Measurements from ENCODE around the gene DUSP22.

DUSP22 gene

DNA sequence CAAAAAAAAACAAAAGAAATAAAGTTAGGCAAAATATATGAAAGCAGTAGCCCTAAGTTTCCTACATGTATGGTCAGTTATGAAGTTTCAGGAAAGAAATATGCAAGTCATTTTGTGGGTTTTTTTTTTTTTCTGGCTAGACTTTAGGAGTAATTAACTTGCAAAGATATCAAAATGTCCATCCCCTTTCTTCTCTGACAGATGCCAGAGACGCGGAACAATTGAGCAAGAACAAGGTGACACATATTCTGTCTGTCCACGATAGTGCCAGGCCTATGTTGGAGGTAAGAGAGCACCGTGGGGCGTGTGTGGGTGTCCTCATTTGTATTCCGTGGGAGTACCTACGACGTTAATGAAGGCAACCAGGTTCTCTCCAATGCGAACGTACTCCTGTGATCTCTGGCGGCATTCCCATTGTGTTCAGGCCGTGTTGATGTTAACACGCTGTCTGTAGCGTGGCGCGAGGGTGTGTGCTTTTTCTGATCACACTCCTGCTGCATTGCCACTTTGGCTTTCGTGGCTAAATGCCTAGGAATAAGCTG is 19.5 kb downstream of the DUSP22 start:
- DNase-seq: no peak

DNA sequence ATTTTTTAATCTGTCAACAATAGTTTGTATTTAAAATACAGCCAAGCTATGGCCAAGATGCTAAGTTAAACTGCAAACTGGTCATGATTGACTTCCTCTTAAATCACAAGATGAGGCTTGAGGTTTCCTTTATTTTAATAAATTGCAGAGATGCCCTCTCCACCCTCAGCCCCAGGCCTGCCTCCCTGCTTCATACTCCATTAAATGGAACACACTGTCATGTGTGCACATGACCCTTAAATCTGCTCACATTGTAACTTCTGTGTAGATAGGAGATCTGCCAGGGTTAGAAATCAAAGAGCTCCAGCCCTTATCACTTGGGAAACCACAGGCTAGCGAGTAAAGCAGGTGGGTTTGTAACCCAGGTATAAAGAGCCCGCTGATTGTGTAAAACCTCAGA is 20.8 kb downstream of the DUSP22 start:
- DNase-seq: no peak

DNA sequence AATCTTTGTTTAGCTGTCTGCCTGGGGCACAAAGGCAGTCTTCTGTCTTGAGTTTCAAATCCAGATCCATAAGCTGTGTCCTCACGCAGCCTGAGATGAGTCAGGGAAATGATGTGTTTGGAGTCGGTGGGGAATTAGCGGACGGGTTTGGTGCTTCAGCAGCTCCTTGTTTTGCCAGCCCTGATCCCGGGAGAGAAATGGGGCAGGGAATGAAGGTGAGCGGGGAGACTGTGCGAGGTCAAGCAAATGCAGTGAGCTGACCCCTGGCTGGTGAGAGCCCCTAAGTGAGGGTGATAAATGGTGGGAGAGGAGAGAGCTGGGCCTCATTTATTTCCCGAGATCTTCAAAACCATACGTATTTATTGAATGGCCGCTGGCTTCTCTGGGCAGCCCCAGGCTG is 21.6 kb downstream of the DUSP22 start:
- no peak for DNase-seq

DNA sequence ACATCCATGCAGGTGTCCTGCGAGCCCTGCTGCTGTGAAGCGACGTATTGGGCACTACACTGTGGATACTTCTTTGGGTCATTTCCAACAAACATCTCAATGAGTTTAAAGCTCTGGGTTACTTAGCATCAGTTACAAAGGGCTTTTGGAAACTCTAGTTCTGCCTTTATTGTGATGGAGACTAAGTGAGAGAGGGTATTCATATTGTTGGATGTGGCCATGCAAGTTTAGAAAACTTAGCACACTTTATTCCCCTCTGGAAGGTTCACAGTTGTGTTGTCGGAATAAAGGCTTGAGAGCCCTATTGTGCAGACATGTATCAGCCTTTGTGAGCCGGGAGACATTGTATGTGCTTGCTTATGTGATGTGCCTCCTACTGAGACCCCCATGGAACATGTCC is 22.1 kb downstream of the DUSP22 start:
- no peak for DNase-seq

DNA sequence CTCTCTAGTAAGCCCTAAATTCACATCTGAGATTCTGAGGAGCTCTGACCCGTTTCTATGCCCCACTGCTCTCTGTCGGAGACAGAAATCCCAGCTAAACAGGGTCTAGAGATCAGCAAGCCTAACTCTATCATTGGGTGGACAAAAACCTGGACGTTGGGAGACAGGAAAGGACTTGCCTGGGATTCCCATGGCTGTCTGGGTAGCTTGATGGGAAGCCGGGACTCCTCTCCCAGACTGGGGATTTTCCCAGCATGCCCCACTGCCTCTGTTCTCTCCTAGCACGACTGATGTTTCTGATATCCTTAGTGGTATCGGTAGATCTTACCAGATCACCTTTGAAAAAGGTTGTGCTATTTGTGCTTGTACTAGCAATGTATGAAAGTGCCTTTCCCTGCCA is 22.9 kb downstream of the DUSP22 start:
- DNase-seq: no peak

DNA sequence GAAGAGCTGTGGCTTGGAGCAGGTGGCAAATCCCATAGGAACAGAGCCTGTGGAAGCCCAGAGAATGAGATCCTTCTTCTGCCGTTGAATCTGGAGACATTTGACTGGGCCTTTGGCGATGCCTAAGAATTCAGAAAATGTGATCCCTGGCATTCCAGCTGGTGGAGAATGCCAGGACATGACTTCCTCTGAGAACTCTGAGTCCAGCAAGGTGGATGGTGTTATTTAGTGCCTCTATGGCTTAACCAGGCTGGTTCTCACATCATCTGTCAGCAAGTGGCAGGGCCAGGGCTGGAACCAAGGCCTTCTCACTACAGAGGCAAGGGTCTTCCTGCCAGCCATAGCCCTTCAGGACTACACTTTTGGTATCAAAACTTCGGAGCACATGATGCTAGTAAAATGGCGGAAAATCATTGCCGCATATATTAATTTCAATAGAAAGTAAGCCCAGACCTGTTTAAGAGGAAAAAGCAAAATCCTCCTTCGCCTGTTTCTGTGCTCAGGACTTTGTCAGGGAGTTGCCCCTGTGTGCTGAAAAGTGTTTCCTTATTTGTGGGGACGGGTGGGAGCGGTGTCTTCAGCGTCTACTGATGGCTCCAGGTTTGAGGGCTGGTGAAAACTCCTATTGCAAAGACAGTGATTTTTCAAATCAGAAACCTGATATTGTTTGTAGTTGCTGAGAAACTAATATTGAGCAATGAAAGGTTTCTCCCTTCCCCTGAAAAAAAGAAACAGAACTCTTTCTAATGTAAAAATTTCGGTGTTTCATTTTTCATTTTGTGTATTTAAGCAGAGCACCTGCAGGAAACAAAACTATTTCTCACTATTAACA is 23.9 kb downstream of the DUSP22 start:
- no peak for DNase-seq

DNA sequence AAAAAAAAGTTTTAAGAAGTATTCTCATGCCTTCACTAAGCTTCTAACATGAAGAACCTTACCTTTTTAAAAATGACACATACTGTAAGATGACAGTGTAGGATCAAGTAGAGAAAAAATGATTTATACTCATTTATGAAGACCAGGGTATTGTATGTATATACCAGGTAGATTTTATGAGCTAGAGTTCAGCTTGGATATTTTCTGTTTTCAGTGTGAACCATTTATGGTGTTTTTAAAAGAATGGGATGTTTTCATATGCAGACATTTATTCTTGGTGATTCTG is 24.4 kb downstream of the DUSP22 start:
- no peak for DNase-seq

DNA sequence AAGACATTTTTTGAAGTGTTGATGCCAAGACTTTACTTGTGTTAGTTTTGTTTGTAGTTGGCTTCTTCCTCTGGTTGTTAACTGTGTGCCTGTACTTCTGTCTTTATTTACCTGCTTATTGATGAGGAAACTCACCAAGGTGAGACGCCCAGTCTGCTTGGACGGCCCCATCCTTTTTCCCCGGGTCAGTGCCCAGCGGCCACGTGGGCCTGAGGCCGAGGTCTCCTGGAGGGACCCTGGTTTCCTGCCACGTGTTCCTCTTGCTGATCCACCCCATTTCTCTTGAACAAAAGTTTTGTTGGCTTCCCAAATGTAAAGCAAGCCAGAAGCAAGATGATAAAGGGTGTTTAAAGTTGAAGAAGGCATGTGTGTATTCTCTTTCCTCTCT is 24.8 kb downstream of the DUSP22 start:
- DNase-seq: no peak

DNA sequence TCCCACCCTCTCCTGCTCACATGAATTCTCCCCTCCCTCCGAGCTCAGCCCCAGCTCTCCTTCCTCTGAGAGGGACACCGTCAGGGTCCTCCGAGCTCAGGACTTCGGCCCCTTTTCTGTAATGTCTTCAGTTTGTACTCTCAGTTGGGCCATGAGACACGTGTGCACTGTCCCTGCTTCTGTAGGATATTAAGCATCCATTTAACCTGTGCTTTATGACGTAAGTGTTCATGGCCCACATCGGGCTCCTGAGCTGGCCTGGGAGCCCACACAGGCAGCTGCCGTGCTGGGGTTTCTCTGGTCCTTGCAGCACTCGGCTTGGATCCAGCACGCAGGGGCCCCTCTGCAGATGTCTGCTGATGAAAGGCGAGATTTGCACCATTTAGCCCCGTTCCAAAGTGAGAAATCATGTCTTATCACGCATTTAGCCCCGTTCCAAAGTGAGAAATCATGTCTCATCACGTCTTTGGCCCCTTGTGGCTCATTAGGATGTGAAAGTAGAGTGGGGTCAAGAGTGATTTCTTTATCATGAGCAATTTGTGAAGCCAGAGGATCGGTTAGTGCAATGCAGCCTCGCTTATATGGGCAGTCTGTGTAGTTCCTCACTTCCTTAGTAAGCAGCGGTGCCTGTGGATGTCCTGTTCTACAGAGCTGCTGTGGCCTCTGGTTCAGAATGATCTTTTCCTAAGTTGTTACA is 25.3 kb downstream of the DUSP22 start:
- no peak for DNase-seq

DNA sequence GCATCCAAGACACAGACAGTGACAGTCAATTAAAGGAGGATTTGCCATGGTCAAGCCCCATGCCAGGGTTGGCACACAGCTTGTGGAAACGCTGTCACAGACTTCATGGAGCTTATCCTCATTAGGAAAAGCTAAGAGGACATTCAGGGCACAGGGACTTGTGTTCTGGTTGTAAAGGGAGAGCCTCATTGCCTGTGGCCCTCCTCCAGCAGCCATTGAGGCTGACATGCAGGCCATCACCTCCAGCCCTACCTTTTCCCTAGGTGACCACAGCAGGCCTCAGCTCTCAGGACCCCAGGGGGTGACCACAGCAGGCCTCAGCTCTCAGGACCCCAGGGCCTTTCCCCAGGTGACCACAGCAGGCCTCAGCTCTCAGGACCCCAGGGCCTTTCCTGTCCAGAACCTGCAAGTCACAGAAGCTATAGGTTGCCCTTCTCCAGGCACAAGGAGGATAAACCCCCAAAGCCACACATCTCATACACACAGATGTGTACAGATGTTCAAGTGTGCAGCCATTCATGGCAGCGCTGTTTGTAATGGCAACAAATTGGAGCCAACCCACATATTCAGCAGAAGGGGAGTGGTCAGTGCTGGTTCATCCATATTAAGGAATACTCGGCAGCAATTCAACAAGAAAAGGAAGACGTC is 26.1 kb downstream of the DUSP22 start:
- DNase-seq: no peak

DNA sequence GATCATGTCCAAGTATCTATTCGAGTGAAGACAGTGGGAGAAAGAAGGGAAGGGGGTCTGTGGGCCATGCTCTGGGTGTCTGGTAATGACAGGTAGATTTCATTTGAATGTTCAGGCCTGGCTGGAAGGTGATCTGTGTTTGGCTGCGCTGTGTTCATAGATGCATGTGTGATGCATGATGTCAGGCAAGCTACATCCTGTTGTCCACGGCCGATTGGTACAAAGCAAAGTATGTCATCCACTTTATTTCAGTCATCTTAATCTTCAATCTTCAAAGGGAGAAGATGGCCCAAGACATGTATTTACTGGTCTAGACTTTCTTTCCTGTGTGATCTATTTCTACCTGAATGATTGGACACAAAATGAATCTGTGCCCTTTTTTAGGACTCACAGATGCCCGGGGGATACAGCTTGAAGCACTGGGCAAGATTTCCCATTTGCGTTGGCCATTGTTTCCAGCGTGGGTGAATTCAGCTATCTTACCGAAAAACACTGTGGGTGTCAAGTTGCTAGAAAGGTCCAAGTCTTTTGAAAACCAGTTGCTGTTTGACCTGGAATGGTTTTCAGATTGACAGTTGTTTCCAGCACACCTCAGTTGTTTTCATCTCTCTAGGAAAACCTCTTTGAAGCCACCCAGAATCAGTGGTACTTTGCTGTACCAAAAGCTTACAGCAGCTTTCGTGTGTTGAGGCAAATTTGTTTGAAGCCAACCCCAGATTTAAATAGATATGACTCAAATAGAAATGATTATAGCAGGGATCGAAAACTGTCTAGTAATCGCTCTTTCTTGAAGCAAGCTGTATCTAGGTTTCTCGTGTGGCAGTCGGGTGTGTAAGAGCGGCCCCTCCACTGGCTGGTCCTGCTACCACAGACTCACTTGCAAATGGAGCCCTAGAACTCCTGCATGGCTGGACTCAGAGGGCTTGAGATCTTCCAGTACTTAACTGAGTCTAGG is 27.2 kb downstream of the DUSP22 start:
- DNase-seq: no peak

DNA sequence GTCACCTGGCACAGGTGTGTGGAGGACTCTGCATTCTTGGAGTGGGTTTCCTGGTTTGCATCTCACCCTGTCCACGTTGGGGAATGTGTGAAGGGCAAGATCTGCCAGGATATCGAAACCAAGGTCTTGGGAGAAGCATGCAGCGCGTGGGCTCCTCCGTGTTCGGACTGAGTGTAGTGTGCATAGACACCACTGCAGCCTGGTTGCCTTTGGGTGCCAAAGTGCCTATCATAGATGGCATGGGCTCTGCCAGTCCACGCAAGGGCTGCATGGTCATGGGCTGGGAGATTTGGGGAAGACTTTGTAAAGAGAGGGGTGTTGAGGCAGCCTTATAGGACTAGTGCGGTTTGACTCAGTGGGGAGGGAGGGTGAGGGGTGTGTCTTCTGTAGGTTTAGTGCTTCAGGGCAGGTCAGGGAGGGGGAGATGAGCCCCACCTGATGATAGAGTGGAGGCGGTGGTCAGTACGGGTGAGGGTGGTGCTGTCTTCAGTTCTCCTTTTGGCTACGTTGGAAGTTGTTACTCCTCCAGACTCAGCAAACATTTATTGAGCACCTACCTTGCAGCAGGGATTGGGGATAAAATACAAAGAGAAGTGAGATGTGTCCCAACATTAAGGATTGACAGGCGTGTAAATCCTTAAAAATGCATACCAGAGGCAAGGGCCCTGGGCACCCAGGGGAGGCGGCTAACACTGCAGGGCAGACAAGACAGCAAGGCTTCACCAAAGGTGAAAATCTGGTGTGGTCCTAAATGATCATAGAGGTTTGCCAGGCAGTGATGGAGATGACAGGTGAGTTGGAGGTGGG is 28.3 kb downstream of the DUSP22 start:
- DNase-seq: no peak

DNA sequence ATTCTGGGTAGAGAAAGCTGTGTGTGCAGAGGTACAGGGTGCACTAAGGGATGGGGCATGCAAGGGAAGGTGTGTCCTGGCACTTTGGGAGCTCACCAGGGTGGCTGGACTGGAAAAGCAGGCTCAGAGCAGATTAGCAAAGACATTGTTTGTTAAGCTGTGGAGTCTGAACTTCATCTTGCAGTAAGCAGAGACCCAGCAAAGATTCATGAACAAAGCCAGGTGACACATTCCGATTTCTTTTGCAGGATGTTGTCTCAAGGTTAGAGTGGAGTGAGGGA is 28.8 kb downstream of the DUSP22 start:
- no peak for DNase-seq

DNA sequence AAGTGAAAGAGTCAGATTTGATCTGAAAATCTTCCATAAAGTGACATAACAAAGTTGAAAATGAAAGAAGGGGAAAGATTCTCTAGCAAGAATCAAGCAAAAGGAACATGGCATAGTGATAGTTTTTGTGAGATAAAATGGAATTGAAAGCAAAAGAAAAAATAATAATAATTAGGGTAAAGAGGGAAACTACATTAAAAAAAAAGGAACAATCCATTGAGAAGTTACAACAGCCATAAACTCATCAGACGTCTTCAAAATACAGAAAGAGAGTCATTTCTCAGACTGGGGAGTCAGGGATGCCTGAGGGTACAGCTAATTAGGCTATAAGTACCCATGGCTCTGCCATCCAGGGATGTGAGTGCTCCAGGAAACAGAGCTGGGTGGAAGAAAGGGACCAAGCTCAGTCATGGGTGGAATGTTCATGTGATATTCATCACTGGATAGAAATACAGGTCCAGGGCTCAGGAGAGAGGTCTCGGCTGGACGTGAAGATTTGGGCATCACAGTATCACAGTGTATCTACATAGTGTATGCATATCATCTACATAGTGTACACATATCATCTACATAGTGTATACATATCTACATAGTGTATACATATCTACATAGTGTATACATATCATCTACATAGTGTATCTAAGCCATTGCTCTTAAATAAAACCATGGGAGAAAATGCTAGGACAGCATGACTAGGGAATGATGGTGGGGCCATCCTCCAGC is 29.4 kb downstream of the DUSP22 start:
- DNase-seq: no peak

DNA sequence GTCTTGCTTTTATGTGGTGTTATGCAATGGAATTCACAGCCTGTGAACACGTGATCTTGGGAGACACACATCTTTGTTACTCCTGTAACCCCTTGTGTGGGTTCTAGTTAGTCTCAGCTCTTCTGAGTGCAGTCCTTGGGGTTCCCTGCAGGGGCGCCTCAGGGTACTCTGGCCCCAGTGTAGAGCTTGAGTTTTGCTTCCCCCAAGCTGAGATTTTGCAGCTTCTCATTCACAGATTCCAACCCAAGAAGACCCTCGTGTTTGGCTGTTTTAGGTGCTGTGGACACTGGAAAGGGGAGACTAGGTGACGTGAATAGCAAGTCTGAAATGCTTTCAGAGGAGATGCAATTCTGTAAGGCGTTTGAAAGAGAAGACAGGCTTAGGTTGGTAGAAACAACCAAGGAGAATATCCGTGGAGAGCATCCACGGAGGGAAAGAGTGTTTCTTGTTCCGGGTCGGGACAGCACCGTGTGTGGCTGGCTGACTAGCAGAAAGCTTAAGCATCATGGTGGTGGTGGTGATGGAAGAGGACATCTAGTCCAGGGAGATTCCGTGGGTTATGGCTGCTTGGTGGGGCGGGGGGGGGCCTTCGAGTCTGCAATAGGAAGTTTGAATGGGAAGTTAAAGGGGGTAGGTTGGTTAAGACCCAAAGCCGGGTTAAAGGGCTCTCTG is 30.1 kb downstream of the DUSP22 start:
- no peak for DNase-seq

DNA sequence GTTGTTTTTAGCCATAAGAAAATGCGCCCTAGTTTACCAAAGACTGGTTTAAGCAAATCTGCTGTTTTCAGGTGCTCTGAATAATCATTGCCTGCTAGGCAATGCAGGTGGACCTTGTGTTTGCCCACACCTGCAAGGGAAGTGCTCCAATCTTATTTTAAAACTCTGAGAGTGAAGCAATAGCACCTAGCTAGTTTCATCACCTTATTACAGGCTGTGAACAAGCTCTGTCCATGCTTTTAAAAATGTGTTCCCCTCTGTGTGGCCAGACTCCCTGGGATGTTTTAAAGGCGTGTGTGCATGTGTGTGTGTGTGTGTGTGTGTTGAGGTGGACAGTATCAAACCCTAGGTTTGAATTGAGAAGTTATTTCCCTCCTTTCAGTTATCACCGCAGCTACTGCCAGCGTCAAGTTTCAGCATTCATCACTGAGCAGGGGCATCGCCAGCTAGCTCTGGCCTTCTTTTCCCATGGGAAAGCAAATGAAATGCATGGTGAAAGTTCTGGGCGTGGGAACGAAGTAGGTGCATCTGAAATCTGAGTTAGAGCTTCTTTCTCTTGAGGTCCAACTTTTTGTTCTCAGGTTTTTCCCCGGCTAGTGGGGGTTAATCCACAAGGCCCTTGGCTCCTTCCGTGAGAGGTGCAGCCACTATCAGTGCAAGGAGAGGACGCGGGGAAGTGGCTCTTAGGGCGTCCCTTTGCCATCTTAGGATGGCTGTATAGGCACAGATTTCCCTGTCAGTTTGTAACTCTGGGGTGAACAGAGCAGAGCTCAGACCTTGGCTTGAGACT is 30.8 kb downstream of the DUSP22 start:
- DNase-seq: no peak

DNA sequence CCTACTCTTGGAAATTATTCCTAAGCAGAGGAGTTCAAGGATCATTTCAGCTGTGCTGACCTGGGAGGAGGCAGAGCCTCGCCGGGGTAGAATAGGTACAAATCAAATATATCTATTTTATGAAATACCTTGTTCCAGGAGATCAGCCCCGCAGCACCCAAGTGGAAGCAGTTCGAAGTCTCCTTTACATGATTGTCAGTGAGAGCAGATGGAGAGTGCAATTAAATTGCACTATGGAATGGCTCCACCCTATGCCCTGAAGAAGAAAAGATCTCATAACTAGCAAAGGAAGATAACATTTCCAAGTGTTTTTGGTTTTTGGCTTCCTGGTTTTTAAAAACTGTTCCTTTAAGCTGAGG is 31.4 kb downstream of the DUSP22 start:
- no peak for DNase-seq

DNA sequence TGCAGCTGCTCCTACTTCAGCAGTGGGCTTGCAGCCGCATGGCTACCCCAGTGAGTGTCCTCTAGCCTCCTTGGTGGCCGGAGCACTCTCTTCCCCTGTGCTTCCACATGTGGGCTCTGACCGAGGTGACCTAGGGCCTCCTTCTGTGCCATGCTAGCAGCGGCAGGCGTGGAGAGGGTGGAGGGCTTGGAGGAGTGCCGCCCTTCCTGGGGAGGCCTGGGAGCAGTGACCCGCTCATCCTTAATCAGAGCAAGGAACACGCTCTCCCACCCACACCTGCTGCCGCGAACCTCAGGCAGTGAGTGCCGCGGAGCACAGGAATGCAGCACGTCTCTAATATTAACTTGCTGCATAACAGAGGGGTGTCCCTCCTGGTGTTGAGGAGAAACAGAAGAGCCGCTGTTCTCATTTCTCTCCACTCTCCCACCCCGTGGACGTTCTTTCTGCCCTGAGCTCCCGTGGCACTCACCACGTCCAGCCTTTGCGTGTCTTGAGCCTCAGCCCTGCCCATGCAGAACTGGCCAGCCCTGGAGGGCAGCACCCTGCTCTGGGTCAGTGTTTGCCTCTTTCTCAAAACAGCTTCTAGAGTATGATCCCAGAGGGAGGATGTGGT is 31.9 kb downstream of the DUSP22 start:
- DNase-seq: no peak

DNA sequence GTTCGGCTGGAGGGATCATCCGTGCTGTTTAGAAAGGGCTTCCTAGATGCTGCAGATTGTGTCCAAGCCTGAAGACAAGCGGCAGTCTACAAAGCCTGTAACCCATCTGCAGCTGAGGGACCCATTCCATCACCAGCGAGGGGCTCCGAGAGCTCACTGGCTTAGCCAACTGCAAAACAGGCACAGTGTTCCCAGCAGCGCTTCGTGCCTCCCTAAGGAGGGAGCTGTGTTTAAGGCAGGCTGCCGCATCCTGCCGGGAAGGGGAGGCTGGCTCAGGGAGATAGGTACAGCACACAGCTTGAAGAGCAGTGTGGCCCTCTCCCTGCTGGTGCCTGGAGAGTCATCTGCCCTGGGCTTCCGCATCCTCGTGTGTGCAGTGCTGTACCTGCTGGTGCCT is 32.4 kb downstream of the DUSP22 start:
- no peak for DNase-seq
